Heart right ventricle (tissue), 16 donors: Measurements from ENCODE around the gene CUL9. TPM values are rescaled to one million over a fixed set of nuclear protein-coding genes. Genes with fewer than 3 reads are reported as not detected.
A peak's percentile ranks its signal among the peaks of the same experiment; 100 is the strongest.

Experiments
- ATAC-seq, 8 donors: fragments of 200-7000 bp; cut with Tn5 transposase; one replicate each; pipeline ENCODE4 v1.9.1; 2020; ENCODE audit warnings: mild to moderate bottlenecking in 8 of 8, moderate library complexity in 8 of 8, moderate number of reproducible peaks in 1 of 8
- DNase-seq, 2 donors: peaks; one replicate each; pipeline ENCODE4 v3.0.0-alpha.2; 2020
- H3K27ac ChIP-seq, 10 donors: fragments of 200-600 bp; sonication (generic) in 2 of 10; one replicate each; pipeline versions ENCODE4 v1.5.0 to v1.8.0; 2020 to 2022; ENCODE audit warnings: mild to moderate bottlenecking in 3 of 10
- H3K27me3 ChIP-seq, 7 donors: fragments of 200-600 bp; one replicate each; pipeline ENCODE4 v1.8.0; 2021 to 2022; ENCODE audit warnings: mild to moderate bottlenecking in 2 of 7
- H3K36me3 ChIP-seq, 9 donors: fragments of 200-600 bp; sonication (generic) in 1 of 9; one replicate each; pipeline versions ENCODE4 v1.5.0 to v1.8.0; 2020 to 2022; ENCODE audit warnings: mild to moderate bottlenecking in 2 of 9
- H3K4me1 ChIP-seq, 9 donors: fragments of 200-600 bp; sonication (generic) in 1 of 9; one replicate each; pipeline versions ENCODE4 v1.5.0 to v1.8.0; 2020 to 2022; ENCODE audit warnings: mild to moderate bottlenecking in 4 of 9
- H3K4me3 ChIP-seq, 10 donors: fragments of 200-600 bp; sonication (generic) in 2 of 10; one replicate each; pipeline versions ENCODE4 v1.5.0 to v1.8.0; 2020 to 2022; ENCODE audit warnings: mild to moderate bottlenecking in 7 of 10, moderate library complexity in 2 of 10
- H3K9me3 ChIP-seq, 11 donors: fragments of 200-600 bp in 10 of 11; sonication (generic) in 2 of 11; one replicate each; pipeline versions ENCODE4 v1.5.0 to v1.8.0; 2013 to 2022; ENCODE audit warnings: mild to moderate bottlenecking in 2 of 11, control low read depth in 1 of 11, moderate library complexity in 1 of 11
- WGBS, 2 donors: extraction: QIAGEN DNeasy Blood & Tissue Kit; methylation state at CpG; one replicate each; pipeline ENCODE4 v1.1.7; 2013; ENCODE audit warnings: inconsistent platforms in 1 of 2; 5-methylcytosine and 5-hydroxymethylcytosine counted together
- intact Hi-C, 10 donors: fragments of 100-400 bp; cut with DNase I; formaldehyde crosslinking; loops; one replicate each; pipeline versions ENCODE4 v1.11.1 to v1.14.2; 2022
- polyA plus RNA-seq, 2 donors: library from polyadenylated mRNA; stranded (reverse); fragments of 200-250 nt; gene quantifications; one replicate each; pipeline ENCODE4 v1.2.3, GENCODE V29; 2013
- total RNA-seq, 10 donors: library from RNA; stranded (reverse); fragmentation: NEBNext Ultra II Directional in 3 of 10; extraction: Animal tissue kit (Norgen Biotek cat#: 25700) in 3 of 10; gene quantifications; one replicate each; pipeline versions ENCODE4 v1.2.1 to v1.2.4, GENCODE V29; 2021 to 2023
- TF ChIP-seq, protein P1 (sequence below), 9 donors: fragments of 200-600 bp; sonication (generic) in 2 of 9; IDR thresholded peaks; one replicate each; pipeline versions ENCODE4 v1.5.0 to v1.8.0; 2021 to 2022; ENCODE audit warnings: antibody characterized with exemption in 9 of 9, mild to moderate bottlenecking in 5 of 9, moderate library complexity in 1 of 9
- donor health status: Arrhythmogenic right ventricular cardiomyopathy.
- donor health status: ischemic (EF 13 %, LVEDD 7.1; RV severe dilation, severe dysfunction).
- donor health status: healthy with polysubstance abuse.
- donor health status: DM: no; HTN: yes; CAD: no.
- donor health status: DM: no; HTN: no; CAD: no.
- donor health status: ischemic (EF 25% LVEDD 6.9; RV normal size, moderate dysfunction).
- donor health status: ischemic (EF 25% LVEDD 5.7; RV mildly dilated, moderate dysfunction).
- donor health status: healthy.
- donor health status: DM: yes; HTN: yes; CAD: no.
- donor health status: Ischemic cardiomyopathy.
- donor health status: ischemic (EF 35%, LVEDD 5.7; RV mildly dilated, moderate dysfunction).
- donor health status: nonischemic (EF 11% LVEDD 7.7; RV severe dilation, severe dysfunction).
- donor health status: DM: yes; HTN: yes; CAD: no.
- donor health status: PGD.
- donor health status: ischemic (EF 29% LVEDD 5.4; RV normal size, mild dysfunction).
- donor health status: nonischemic (EF 23%, LVEDD 6.1; RV moderate dilation, normal function).

The CUL9 gene
- total and polyA plus RNA-seq, 12 donors = 7.8 to 32.0 (median 13.4) TPM

DNA sequence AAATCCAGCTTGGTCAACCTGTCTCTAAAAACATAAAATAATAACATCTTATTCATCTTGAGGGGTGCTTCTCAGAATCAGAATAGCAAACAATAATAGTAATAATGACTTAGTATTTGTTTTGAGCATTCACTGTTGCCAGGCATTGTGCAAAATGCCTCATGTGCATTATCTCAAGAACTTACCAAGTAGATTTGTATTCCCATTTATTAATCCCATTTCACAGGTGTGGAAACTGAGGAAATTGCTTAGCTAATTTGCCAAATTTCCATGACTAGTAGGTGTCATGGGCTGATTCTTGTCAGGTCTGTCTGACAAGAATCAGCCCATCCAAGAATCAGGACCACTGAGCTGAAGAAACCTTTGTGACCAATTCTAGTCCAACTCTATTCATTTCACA is 66.8 kb downstream of the CUL9 start:
- TF ChIP-seq, protein P1, sequence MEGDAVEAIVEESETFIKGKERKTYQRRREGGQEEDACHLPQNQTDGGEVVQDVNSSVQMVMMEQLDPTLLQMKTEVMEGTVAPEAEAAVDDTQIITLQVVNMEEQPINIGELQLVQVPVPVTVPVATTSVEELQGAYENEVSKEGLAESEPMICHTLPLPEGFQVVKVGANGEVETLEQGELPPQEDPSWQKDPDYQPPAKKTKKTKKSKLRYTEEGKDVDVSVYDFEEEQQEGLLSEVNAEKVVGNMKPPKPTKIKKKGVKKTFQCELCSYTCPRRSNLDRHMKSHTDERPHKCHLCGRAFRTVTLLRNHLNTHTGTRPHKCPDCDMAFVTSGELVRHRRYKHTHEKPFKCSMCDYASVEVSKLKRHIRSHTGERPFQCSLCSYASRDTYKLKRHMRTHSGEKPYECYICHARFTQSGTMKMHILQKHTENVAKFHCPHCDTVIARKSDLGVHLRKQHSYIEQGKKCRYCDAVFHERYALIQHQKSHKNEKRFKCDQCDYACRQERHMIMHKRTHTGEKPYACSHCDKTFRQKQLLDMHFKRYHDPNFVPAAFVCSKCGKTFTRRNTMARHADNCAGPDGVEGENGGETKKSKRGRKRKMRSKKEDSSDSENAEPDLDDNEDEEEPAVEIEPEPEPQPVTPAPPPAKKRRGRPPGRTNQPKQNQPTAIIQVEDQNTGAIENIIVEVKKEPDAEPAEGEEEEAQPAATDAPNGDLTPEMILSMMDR (IDR thresholded peaks at IDR 0.05) = no peak
- DNase-seq (no peak), ATAC-seq (no peak)
- peaks cover 4 to 17% (median 10%) of the 10 kb centered on the region in 9 donors for H3K4me1 ChIP-seq
- H3K4me3 ChIP-seq = no peak overlapping the region
- intact Hi-C loops = no loop called here
- H3K9me3 ChIP-seq = no peaks in the 10 kb centered on the region
- H3K36me3 ChIP-seq = no peaks in the 10 kb centered on the region
- H3K27ac ChIP-seq = no peak overlapping the region
- H3K27me3 ChIP-seq = peaks cover 0 to 76% (median 34%) of the 10 kb centered on the region in 7 donors

DNA sequence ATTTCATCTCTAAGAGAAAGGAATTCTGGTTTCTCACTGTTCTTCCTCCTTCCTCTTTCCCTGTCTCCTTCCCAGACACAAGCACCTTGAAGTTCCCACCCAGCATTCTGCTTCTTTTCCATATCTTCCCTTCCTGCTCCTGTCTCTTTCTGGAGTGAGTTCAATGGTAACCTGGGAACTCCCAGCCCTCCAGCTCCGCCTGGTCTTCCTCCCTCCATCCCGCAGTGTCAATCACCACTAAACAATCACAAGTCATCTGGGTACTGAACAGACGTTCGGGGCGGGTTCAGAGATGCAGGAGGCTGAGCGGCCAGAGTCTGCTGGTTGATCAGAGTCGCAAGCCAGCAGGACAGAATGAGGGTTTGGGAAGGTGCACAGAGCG is 69.0 kb downstream of the CUL9 start:
- H3K27me3 ChIP-seq = peaks cover 0 to 60% (median 21%) of the 10 kb centered on the region in 7 donors
- intact Hi-C loops = no loop called here
- no peaks in the 10 kb centered on the region for H3K36me3 ChIP-seq
- 18 to 23% methylated on average over 8 of the region's 8 CpGs for WGBS, 2 donors
- TF ChIP-seq, protein P1 (IDR thresholded peaks at IDR 0.05) = no peak
- no peak for ATAC-seq
- no peak for DNase-seq
- H3K4me1 ChIP-seq = peaks cover 4 to 17% (median 10%) of the 10 kb centered on the region in 9 donors
- H3K9me3 ChIP-seq = no peaks in the 10 kb centered on the region
- no peak overlapping the region for H3K27ac ChIP-seq
- H3K4me3 ChIP-seq = no peak overlapping the region

DNA sequence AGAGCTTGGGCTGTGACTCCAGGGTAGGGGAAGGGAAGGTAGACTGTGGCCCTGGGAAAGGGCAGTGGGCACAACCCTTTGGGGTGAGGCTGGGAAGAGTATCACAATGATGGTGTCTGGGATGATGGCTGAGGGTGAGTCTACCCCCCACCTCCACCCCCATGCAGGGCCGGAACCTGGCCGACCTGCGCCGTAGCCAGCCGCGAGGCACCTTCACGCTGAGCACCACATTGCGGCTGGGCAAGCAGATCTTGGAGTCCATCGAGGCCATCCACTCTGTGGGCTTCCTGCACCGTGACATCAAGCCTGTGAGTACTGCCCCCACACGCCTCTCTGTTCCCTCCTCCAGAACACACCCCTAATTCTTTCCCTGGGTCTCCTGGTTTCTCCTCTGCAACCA is 71.4 kb downstream of the CUL9 start:
- Histone ChIP-seq H3K9me3 (no peaks in the 10 kb centered on the region), H3K36me3 (no peaks in the 10 kb centered on the region), H3K4me1 (no peaks in the 10 kb centered on the region), H3K27me3 (peaks cover 0 to 43% (median 23%) of the 10 kb centered on the region in 7 donors), H3K27ac (no peak overlapping the region), H3K4me3 (no peak overlapping the region)
- DNase-seq (no peak), ATAC-seq (peak in 1 of 8 donors; percentile 7)
- WGBS, 2 donors = 94 to 96% methylated on average over 11 of the region's 11 CpGs
- TF ChIP-seq, protein P1 (IDR thresholded peaks at IDR 0.05) = no peak
- intact Hi-C loops = no loop called here

DNA sequence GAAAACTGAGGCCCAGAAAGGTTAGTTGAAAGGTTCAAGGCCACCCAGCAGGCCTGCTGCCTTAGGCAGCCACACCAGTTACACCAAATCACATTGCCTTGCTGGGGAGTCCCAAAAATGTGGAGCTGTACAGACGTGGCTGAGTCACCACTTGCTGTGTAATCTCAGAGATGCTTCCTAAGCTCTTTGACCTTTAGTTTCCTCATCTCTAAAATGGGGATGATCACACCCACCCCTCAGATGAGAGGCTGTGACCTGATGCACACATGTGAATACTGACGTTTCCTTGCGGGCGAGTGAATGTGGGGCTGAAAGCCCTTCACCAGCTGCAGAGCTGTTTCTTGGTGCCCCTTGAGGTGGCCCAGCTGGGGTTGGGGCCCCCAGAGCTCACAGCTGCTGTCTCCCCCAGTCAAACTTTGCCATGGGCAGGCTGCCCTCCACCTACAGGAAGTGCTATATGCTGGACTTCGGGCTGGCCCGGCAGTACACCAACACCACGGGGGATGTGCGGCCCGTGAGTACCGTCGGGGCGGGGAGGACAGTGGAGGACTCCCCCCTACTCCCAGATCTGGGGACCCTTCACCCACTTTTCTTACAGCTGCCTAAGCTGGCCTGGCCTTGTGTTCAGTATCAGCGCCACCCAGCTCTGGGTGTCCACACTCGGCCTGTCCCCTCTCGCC is 72.3 kb downstream of the CUL9 start:
- H3K9me3 ChIP-seq = no peaks in the 10 kb centered on the region
- H3K27ac ChIP-seq = no peak overlapping the region
- TF ChIP-seq, protein P1 (IDR thresholded peaks at IDR 0.05) = no peak
- H3K36me3 ChIP-seq = no peaks in the 10 kb centered on the region
- DNase-seq (no peak), ATAC-seq (no peak)
- H3K27me3 ChIP-seq = peaks cover 0 to 36% (median 23%) of the 10 kb centered on the region in 7 donors
- 86 to 91% methylated on average over 15 of the region's 15 CpGs for WGBS, 2 donors
- intact Hi-C loops = no loop called here
- H3K4me1 ChIP-seq = no peaks in the 10 kb centered on the region
- no peak overlapping the region for H3K4me3 ChIP-seq
